Activated CD8-positive, alpha-beta memory T cell treated with anti-CD3 and anti-CD28 coated beads, Interleukin-2, amount 50 U/mL, for 4 hours (primary cell): ENCODE data around the gene NECAB2.

ENCODE experiments used
- DNase-seq: peaks from one replicate; pipeline ENCODE4 v3.0.0-alpha.2; 2020

The NECAB2 gene

GRCh38 chr16:83994703-83995102 lies 26.7 kb downstream of the NECAB2 start:
- no peak for DNase-seq

- DNase-seq = no peak
Observed at GRCh38 chr16:83995754-83996153, 27.7 kb downstream of the NECAB2 start.

GRCh38 chr16:83996481-83997252 lies 28.6 kb downstream of the NECAB2 start:
- no peak for DNase-seq

- no peak for DNase-seq
Observed at GRCh38 chr16:83998091-83998490, 30.0 kb downstream of the NECAB2 start.

- DNase-seq = no peak
Observed at GRCh38 chr16:84000989-84001642, 33.1 kb downstream of the NECAB2 start.

- DNase-seq = no peak
Observed at GRCh38 chr16:84001726-84002125, 33.7 kb downstream of the NECAB2 start.

- no peak for DNase-seq
Observed at GRCh38 chr16:84003038-84003437, 35.0 kb downstream of the NECAB2 start.

GRCh38 chr16:84004442-84004841 lies 36.4 kb downstream of the NECAB2 start:
- DNase-seq = no peak

- no peak for DNase-seq
Observed at GRCh38 chr16:84005391-84005790, 37.3 kb downstream of the NECAB2 start.

GRCh38 chr16:84007520-84007919 lies 39.5 kb downstream of the NECAB2 start:
- no peak for DNase-seq

- no peak for DNase-seq
Observed at GRCh38 chr16:84007965-84008364, 39.9 kb downstream of the NECAB2 start.

GRCh38 chr16:84009282-84009681 lies 41.2 kb downstream of the NECAB2 start:
- no peak for DNase-seq

- peak; percentile 20 for DNase-seq
Observed at GRCh38 chr16:84013787-84014569, 45.9 kb downstream of the NECAB2 start.

- no peak for DNase-seq
Observed at GRCh38 chr16:84014570-84015327, 46.7 kb downstream of the NECAB2 start.

- no peak for DNase-seq
Observed at GRCh38 chr16:84015399-84015798, 47.4 kb downstream of the NECAB2 start.

GRCh38 chr16:84016477-84016876 lies 48.4 kb downstream of the NECAB2 start:
- DNase-seq = no peak

- no peak for DNase-seq
Observed at GRCh38 chr16:84018710-84019109, 50.7 kb downstream of the NECAB2 start.

GRCh38 chr16:84020353-84020752 lies 52.3 kb downstream of the NECAB2 start:
- no peak for DNase-seq

GRCh38 chr16:84021488-84021887 lies 53.4 kb downstream of the NECAB2 start:
- DNase-seq = no peak

GRCh38 chr16:84022644-84023043 lies 54.6 kb downstream of the NECAB2 start:
- no peak for DNase-seq

GRCh38 chr16:84024854-84025253 lies 56.8 kb downstream of the NECAB2 start:
- no peak for DNase-seq

GRCh38 chr16:84026606-84027005 lies 58.6 kb downstream of the NECAB2 start:
- DNase-seq = no peak

GRCh38 chr16:84027625-84028024 lies 59.6 kb downstream of the NECAB2 start:
- DNase-seq = no peak
